ENCODE data around the gene BST2.

BST2 gene

GRCh38 chr19:17394891-17395415 is 10.5 kb downstream of the BST2 start:
- TF ChIP-seq CTCF (IDR thresholded peaks at IDR 0.05; ENCODE audit: low read depth, low read length), result peak; percentile 68
- H3K4me3 ChIP-seq (ENCODE audit: low read depth, low read length), result no peak overlapping the region
- in situ Hi-C loops (cut with HindIII; ENCODE audit: low sequenced_read_pairs), result no loop called here
- DNase-seq (ENCODE audit: low read depth, low spot score), result peak; percentile 36

GRCh38 chr19:17393914-17394313 is 11.5 kb downstream of the BST2 start, which contains the start of gene CCDC194:
Gene CCDC194 (minus strand): TSS chr19:17394196. CDS start chr19:17394158, 38 bp downstream.
- no peak for TF ChIP-seq CTCF (IDR thresholded peaks at IDR 0.05; ENCODE audit: low read depth, low read length)
- no peak within 1 kb of the TSS for H3K4me3 ChIP-seq (ENCODE audit: low read depth, low read length)
- in situ Hi-C loops (cut with HindIII; ENCODE audit: low sequenced_read_pairs), result no loop called here
- no peak for DNase-seq (ENCODE audit: low read depth, low spot score)

- H3K4me3 ChIP-seq (ENCODE audit: low read depth, low read length), result no peak overlapping the region
- no peak for TF ChIP-seq CTCF (IDR thresholded peaks at IDR 0.05; ENCODE audit: low read depth, low read length)
- in situ Hi-C loops (cut with HindIII; ENCODE audit: low sequenced_read_pairs), result no loop called here
- DNase-seq (ENCODE audit: low read depth, low spot score), result no peak
Measured at GRCh38 chr19:17393002-17393401, 12.4 kb downstream of the BST2 start.

- TF ChIP-seq CTCF (IDR thresholded peaks at IDR 0.05; ENCODE audit: low read depth, low read length), result no peak
- DNase-seq (ENCODE audit: low read depth, low spot score), result no peak
- H3K4me3 ChIP-seq (ENCODE audit: low read depth, low read length), result peak overlapping the region; percentile 24
- in situ Hi-C loops (cut with HindIII; ENCODE audit: low sequenced_read_pairs), result no loop called here
Measured at GRCh38 chr19:17391371-17392151, 13.9 kb downstream of the BST2 start.

- peak overlapping the region; percentile 59 for H3K4me3 ChIP-seq (ENCODE audit: low read depth, low read length)
- in situ Hi-C loops (cut with HindIII; ENCODE audit: low sequenced_read_pairs), result no loop called here
- DNase-seq (ENCODE audit: low read depth, low spot score), result peak; percentile 91
- peak; percentile 72 for TF ChIP-seq CTCF (IDR thresholded peaks at IDR 0.05; ENCODE audit: low read depth, low read length)
Measured at GRCh38 chr19:17390665-17391370, 14.6 kb downstream of the BST2 start.

GRCh38 chr19:17389957-17390664 is 15.3 kb downstream of the BST2 start:
- peak overlapping the region; percentile 59 for H3K4me3 ChIP-seq (ENCODE audit: low read depth, low read length)
- TF ChIP-seq CTCF (IDR thresholded peaks at IDR 0.05; ENCODE audit: low read depth, low read length), result peak; percentile 14
- no peak for DNase-seq (ENCODE audit: low read depth, low spot score)
- in situ Hi-C loops (cut with HindIII; ENCODE audit: low sequenced_read_pairs), result no loop called here

Data from astrocyte of the spinal cord (primary cell).